Natural killer cell (primary cell): ENCODE data around the gene NIT2. TPM values are rescaled to one million over a fixed set of nuclear protein-coding genes. Genes with fewer than 3 reads are reported as not detected.
A peak's percentile ranks its signal among the peaks of the same experiment; 100 is the strongest.

Experiments
- ATAC-seq, 3 donors: fragments of 150-1000 bp in 2 of 3; fragments of 200-7000 bp in 1 of 3; cut with Tn5 transposase; 1 replicate in 1 of 3; 2 replicates in 2 of 3; pipeline ENCODE4 v1.10.0; 2021; ENCODE audit warnings: mild to moderate bottlenecking in 2 of 3, moderate library complexity in 2 of 3
- DNase-seq, 2 donors: peaks; one replicate each; pipeline versions ENCODE4 v3.0.0 to v3.0.0-alpha.2; 2013 to 2021; ENCODE audit warnings: mixed read lengths in 1 of 2
- H3K27ac ChIP-seq: one replicate; pipeline ENCODE4 v1.5.1; 2013; ENCODE audit warnings: mild to moderate bottlenecking, low read length
- H3K27me3 ChIP-seq: one replicate; pipeline ENCODE4 v1.6.1; 2013; ENCODE audit warnings: low read length; ENCODE audit not compliant: control insufficient read depth, insufficient read depth
- H3K36me3 ChIP-seq: one replicate; pipeline ENCODE4 v1.6.1; 2013; ENCODE audit warnings: low read length; ENCODE audit not compliant: control insufficient read depth, insufficient read depth
- H3K4me1 ChIP-seq: one replicate; pipeline ENCODE4 v1.6.1; 2013; ENCODE audit warnings: low read length; ENCODE audit not compliant: control insufficient read depth, insufficient read depth
- H3K4me3 ChIP-seq: one replicate; pipeline ENCODE4 v1.5.1; 2013; ENCODE audit warnings: low read length
- H3K9me3 ChIP-seq: one replicate; pipeline ENCODE4 v1.6.1; 2013; ENCODE audit warnings: low read length; ENCODE audit not compliant: control insufficient read depth, insufficient read depth
- H3K27ac Mint-ChIP-seq, 2 donors: one replicate each; pipeline ENCODE4 v1.8.0; 2022; ENCODE audit warnings: mild to moderate bottlenecking in 2 of 2, mixed read lengths in 2 of 2, moderate library complexity in 1 of 2
- H3K27me3 Mint-ChIP-seq, 2 donors: one replicate each; pipeline ENCODE4 v1.8.0; 2022; ENCODE audit warnings: low read depth in 2 of 2, mixed read lengths in 2 of 2
- H3K36me3 Mint-ChIP-seq: one replicate; pipeline ENCODE4 v1.8.0; 2022; ENCODE audit warnings: mixed read lengths
- H3K4me1 Mint-ChIP-seq, 2 donors: one replicate each; pipeline ENCODE4 v1.8.0; 2022; ENCODE audit warnings: mixed read lengths in 2 of 2
- H3K4me3 Mint-ChIP-seq: one replicate; pipeline ENCODE4 v1.8.0; 2022; ENCODE audit warnings: mild to moderate bottlenecking, moderate library complexity, mixed read lengths
- H3K9me3 Mint-ChIP-seq, 2 donors: one replicate each; pipeline ENCODE4 v1.8.0; 2022; ENCODE audit warnings: mixed read lengths in 2 of 2
- WGBS: methylation state at CpG from one replicate; pipeline ENCODE4 v1.1.7; 2013; ENCODE audit warnings: missing lambda C conversion rate; ENCODE audit not compliant: insufficient coverage; 5-methylcytosine and 5-hydroxymethylcytosine counted together
- intact Hi-C: fragments of 100-400 bp; cut with micrococcal nuclease; formaldehyde crosslinking; loops from one replicate; pipeline ENCODE4 v1.14.2; 2022
- total RNA-seq, 4 donors: library from RNA; stranded (reverse); fragments of 120-200 nt in 1 of 4; gene quantifications; one replicate each; pipeline versions ENCODE4 v1.2.3 to v1.2.4, GENCODE V29; 2013 to 2022
- TF ChIP-seq, protein P1 (sequence below): fragments of 200-600 bp; IDR thresholded peaks from one replicate; pipeline ENCODE4 v1.8.0; 2022; ENCODE audit warnings: antibody characterized with exemption

The NIT2 gene
- total RNA-seq, 3 donors from 2014 or later (not counting 1 experiment from before 2014, with no cell fraction given): 21.5 to 25.1 (median 24.1) TPM

DNA sequence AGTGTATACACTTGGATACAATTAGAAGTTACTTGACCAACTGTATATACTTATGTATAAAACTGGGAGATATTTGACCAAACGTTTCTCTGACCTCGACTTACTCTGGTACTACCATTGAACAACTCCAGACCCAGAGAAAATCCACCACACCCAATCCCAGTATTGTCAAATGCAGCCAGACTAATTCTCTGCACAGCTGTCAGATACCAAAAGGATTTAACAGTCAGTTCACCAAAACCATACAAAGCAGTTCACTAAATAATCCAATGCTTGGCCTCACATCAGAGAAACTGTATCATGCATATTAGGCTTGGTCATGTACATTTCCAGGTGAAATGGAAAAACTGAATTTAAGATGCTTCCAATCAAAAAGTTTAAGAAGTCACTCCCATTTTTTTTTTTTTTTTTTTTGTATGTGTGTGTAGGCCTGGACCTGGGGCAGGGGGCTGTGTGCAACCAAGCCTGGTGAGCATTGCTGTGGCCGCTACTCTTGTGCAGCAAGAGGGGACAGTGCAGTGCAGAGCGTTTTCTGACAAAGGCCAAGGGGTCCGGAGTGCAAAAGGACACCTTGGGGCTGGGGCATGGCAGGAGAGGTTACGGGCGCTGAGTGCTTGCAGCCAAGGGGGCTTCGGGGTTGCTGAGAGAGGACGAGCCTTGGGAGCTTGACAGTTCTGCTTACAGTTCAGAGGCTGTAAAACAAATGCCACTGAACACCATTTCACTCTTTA, 64.9 kb downstream of the NIT2 start:
- intact Hi-C loops: loop anchor here (1.0 to 10.0 kb wide), 4 partner anchors 83 to 1275 kb away; partner anchors contain the start of genes CMSS1, PCNP and ZBTB11
- Mint-ChIP-seq H3K36me3 (no peaks in the 10 kb centered on the region), H3K4me1 (peaks cover 20 to 41% of the 10 kb centered on the region in 2 donors), H3K9me3 (no peaks in the 10 kb centered on the region), H3K27me3 (no peaks in the 10 kb centered on the region), H3K27ac (peak overlapping the region; percentile 95), H3K4me3 (peak overlapping the region; percentile 93)
- H3K36me3 ChIP-seq: no peaks in the 10 kb centered on the region
- WGBS: 78% methylated on average over 9 of the region's 9 CpGs
- no peaks in the 10 kb centered on the region for H3K9me3 ChIP-seq
- no peak for DNase-seq
- no peak for ATAC-seq
- H3K4me3 ChIP-seq: no peak overlapping the region
- H3K27ac ChIP-seq: no peak overlapping the region
- H3K4me1 ChIP-seq: peaks cover 18% of the 10 kb centered on the region
- TF ChIP-seq, protein P1, sequence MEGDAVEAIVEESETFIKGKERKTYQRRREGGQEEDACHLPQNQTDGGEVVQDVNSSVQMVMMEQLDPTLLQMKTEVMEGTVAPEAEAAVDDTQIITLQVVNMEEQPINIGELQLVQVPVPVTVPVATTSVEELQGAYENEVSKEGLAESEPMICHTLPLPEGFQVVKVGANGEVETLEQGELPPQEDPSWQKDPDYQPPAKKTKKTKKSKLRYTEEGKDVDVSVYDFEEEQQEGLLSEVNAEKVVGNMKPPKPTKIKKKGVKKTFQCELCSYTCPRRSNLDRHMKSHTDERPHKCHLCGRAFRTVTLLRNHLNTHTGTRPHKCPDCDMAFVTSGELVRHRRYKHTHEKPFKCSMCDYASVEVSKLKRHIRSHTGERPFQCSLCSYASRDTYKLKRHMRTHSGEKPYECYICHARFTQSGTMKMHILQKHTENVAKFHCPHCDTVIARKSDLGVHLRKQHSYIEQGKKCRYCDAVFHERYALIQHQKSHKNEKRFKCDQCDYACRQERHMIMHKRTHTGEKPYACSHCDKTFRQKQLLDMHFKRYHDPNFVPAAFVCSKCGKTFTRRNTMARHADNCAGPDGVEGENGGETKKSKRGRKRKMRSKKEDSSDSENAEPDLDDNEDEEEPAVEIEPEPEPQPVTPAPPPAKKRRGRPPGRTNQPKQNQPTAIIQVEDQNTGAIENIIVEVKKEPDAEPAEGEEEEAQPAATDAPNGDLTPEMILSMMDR: no peak
- H3K27me3 ChIP-seq: no peaks in the 10 kb centered on the region

- intact Hi-C loops: loop anchor here (1.0 to 10.0 kb wide), 4 partner anchors 84 to 1274 kb away; partner anchors contain the start of genes CMSS1, PCNP and ZBTB11
- under 1% methylated on average over 22 of the region's 22 CpGs for WGBS
- H3K27me3 Mint-ChIP-seq: no peaks in the 10 kb centered on the region
- peak overlapping the region; percentile 95 for H3K27ac Mint-ChIP-seq
- TF ChIP-seq, protein P1: no peak
- H3K9me3 ChIP-seq: no peaks in the 10 kb centered on the region
- ATAC-seq: peak; percentile 2 to 31 (median 19)
- no peaks in the 10 kb centered on the region for H3K27me3 ChIP-seq
- H3K4me1 ChIP-seq: peaks cover 18% of the 10 kb centered on the region
- H3K4me1 Mint-ChIP-seq: peaks cover 20 to 41% of the 10 kb centered on the region in 2 donors
- peak; percentile 35 to 72 for DNase-seq
- no peaks in the 10 kb centered on the region for H3K36me3 ChIP-seq
- H3K27ac ChIP-seq: peak overlapping the region; percentile 67
- H3K4me3 Mint-ChIP-seq: peak overlapping the region; percentile 93
- H3K9me3 Mint-ChIP-seq: no peaks in the 10 kb centered on the region
- H3K36me3 Mint-ChIP-seq: no peaks in the 10 kb centered on the region
- peak overlapping the region; percentile 81 for H3K4me3 ChIP-seq
Observed at GRCh38 chr3:100400419-100400779, 65.8 kb downstream of the NIT2 start.

DNA sequence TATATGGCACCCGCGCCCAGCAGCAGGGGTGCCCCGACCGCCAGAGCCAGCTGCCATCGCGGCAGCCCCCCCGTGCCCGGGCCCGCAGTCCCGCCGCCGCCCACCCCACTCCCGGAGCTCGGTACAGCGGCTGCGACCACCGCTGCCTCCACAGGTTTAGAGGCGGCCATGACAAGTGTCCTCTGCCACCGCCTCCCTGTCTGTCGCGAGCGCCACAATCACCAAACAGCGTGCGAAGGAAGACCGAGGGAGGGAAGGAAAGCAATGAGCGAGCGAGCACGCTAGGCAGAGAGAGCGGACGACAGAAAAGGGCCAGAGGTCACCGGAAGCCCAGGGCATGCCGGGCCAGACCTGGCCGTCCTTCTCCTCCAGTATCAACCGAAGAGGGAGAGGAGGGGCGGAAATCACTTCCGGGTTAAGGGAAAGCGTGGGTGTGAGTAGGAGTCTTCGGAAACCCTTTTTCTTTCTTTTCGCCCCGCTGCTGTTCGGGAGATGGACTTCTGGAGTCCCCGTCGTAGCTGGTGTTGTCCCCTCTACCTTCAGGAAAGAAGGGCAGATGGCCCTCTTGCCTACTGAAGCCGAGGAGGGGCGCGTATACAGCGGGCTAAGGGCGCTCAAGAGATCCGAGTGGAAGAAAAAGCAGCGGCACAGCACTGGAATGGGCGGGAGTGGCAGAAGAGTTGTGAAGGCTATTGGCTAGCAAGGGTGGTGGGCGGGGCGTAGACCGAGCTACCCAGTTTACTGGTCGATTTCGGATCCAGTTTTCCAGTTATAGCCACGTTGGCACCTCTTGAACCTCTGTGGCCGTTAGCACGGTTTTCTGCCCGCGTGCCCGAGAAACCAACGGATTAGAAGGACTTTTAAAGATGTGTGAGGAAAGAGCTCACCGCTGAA, 66.5 kb downstream of the NIT2 start, which contains the start of the genes LNP1 and TOMM70:
LNP1 (plus strand) TSS at position 760 of the 894 bp plus-strand sequence. CDS start 28,191 bp downstream, outside the sequence.
TOMM70 (minus strand) TSS at position 310 of the 894 bp plus-strand sequence; CDS start at position 170, 140 bp downstream.
- Histone ChIP-seq H3K27ac (peak within 1 kb of the TSS; percentile 67), H3K9me3 (no peaks in the 10 kb centered on the region), H3K4me1 (peaks cover 18% of the 10 kb centered on the region), H3K4me3 (peak within 1 kb of the TSS; percentile 81), H3K36me3 (no peaks in the 10 kb centered on the region), H3K27me3 (no peaks in the 10 kb centered on the region)
- peak; percentile 89 to 96 for DNase-seq
- Mint-ChIP-seq H3K4me1 (peaks cover 20 to 35% of the 10 kb centered on the region in 2 donors), H3K4me3 (peak within 1 kb of the TSS; percentile 93), H3K27me3 (no peaks in the 10 kb centered on the region), H3K36me3 (no peaks in the 10 kb centered on the region), H3K27ac (peak within 1 kb of the TSS; percentile 95), H3K9me3 (no peaks in the 10 kb centered on the region)
- peak; percentile 85 to 96 (median 90) for ATAC-seq
- under 1% methylated on average over 64 of the region's 64 CpGs for WGBS
- intact Hi-C loops: loop anchor here (1.0 to 10.0 kb wide), 7 partner anchors 67 to 1274 kb away; partner anchors contain the start of genes CMSS1, NIT2, PCNP and TBC1D23
- TF ChIP-seq, protein P1: no peak
